Peyer's patch (tissue), 4 donors: ENCODE data around the gene MEST.
"Not testable (repeated sequence)": the region's sequence is repeated elsewhere in the genome, so short reads cannot be mapped to it uniquely, and the experiment has no call there.

Experiments
- CTCF ChIP-seq, 6 experiments: fragments of 450-650 bp in 4 of 6; fragments of 200-600 bp in 2 of 6; sonication (generic) in 1 of 6; IDR thresholded peaks; one replicate each; pipeline ENCODE4 v1.5.1; 2017 to 2019; ENCODE audit warnings: antibody characterized with exemption in 6 of 6, mild to moderate bottlenecking in 3 of 6, moderate library complexity in 1 of 6
- POLR2A ChIP-seq, 2 donors: fragments of 450-650 bp; IDR thresholded peaks; one replicate each; pipeline ENCODE4 v1.5.1; 2017; ENCODE audit warnings: antibody characterized with exemption in 2 of 2, mild to moderate bottlenecking in 2 of 2, moderate library complexity in 2 of 2

- TF ChIP-seq CTCF, POLR2A (IDR thresholded peaks at IDR 0.05): not testable (repeated sequence)
Observed at GRCh38 chr7:130541287-130541686, 49.4 kb downstream of the MEST start.
